NOMO-1 (cell line): Measurements from ENCODE around the gene SARS2.
"Not testable (repeated sequence)": the region's sequence is repeated elsewhere in the genome, so short reads cannot be mapped to it uniquely, and the experiment has no call there.

Experiments used
- DNase-seq, 2 experiments: peaks; one replicate each; lab custom pipeline; 2025; ENCODE audit not compliant: unreplicated experiment in 2 of 2; lab: John Stamatoyannopoulos, UW

Gene SARS2

GRCh38 chr19:38894968-38895367 lies 35.6 kb downstream of the SARS2 start:
- DNase-seq: no peak

DNA sequence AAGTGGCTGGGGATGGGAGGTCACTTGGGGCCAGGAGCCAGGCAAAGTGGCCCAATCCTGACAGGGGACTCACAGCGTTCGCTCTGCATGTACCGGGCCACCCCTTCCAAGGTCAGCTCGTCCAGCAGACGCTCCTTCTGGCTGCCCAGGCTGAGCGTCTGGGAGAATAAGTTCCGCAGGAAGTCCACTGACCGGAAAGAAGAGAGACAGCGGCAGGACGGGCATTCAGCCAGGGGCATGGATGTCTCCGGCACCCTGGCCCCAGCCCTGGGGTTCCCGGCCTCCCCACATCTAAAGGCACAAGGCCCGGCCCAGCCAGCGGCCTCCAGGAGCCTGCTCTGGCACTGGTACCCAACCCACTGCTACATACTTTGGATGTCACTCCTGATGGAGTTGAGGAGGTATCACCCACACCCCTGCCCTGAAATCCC lies 37.2 kb downstream of the SARS2 start:
- DNase-seq: no peak

DNA sequence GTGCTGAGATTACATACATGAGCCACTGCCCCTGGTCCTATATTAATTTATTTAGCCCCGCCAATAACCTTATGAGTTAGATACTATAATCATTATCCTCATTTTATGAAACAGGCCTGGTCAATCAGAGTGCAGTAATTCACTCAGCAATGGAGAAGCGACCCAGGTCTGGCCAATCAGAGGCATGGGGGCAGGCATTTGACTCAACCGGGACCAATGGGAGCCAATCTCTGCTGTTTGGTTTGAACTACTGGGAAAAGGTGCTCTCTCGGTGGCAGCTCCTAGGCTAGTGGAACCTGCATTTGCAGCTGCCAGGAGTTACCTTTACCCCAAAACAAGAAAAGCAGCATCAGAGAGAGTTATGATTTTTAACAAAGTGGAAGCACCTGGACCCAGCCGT lies 37.7 kb downstream of the SARS2 start:
- DNase-seq: no peak

- DNase-seq: no peak
These were observed 38.8 kb downstream of the SARS2 start for GRCh38 chr19:38891771-38892170.

GRCh38 chr19:38890686-38891085 lies 39.9 kb downstream of the SARS2 start:
- DNase-seq: no peak

DNA sequence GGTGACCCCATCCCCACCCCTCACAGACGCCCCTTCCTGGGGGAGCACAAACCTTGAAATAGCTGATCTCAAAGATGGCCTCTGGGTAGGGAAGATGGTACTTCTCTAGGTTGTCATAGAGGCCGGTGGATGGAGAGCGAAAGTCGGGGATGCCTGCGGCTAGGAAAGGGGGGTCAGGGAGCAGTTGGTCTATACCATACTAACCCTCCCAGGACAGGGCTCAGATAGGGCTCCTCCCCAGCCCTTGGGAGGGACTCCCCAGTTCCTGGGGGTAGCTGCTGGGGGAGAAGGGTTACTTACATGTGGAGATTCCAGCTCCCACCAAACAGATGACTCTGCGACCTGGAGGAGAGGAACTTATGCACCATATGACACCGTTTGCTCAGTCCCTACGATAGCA lies 40.8 kb downstream of the SARS2 start:
- DNase-seq: no peak

- no peak for DNase-seq
These were observed 41.7 kb downstream of the SARS2 start for GRCh38 chr19:38888876-38889275.

DNA sequence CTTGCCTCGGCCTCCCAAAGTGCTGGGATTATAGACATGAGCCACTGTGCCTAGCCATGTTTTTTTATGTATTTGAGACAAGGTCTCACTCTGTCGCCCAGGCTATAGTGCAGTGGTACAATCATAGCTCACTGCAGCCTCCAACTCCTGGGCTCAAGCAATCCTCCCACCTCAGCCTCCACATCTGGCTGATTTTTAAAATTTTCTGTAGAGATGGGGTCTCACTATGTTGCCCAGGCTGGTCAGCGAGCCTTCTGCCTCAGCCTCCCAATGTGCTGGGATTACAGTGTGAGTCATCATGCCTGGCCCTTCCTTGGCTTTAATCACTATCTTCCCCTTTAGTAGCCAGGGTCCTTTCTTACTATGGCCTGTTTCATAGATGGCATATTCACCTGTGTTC lies 45.9 kb downstream of the SARS2 start:
- not testable (repeated sequence) for DNase-seq

DNA sequence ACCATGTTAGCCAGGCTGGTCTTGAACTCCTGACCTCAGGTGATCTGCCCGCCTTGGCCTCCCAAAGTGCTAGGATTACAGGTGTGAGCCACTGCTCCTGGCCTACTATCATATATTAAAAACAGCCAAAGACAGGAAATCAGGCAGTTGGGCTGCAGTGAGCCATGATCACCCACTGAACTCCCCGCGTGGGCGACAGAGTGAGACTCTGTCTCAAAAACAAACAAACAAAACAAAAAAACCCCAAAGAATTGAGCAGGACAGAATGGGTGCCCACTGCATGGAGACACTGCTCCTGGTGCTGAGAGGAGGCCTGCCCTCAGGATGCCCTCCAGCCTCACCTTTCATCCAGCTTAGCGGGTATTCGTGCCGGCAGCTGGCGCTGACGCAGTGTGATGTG lies 47.3 kb downstream of the SARS2 start:
- no peak for DNase-seq

DNA sequence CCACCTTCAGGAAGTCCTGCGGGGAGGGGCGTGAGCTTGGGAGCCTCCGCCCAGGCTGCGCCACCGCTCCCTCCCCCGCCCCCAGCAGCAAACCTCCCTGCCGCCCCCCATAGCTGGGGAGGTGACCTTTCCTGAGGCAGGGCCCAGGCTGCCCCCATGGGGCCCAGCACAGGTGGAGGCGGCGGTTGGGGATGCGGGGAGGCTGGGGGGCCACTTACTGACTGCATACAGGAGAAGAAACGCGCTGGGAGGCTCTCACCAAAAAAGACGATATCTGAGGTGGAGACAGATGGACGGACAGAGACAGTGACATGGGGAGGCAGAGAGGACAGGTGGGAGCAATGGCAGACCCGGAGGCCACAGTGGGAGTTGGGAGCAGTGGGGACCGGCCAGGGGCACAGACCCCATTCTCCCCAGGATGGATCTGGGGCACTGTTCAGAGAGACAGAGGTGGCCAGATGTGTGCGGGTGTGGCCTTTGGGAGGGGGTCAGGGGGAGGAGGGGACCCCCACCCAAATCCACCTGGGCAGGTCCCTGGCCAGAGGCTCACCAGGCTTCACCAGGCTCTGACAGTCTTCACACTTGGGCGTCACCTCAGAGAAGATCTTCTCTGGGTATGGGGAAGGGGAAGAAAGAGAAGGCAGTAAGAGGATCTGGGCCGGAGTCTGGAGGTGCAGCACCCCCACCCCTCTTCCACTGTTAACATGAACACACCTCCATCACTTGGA lies 49.5 kb downstream of the SARS2 start:
- no peak for DNase-seq

- DNase-seq: no peak
These were observed 50.3 kb downstream of the SARS2 start for GRCh38 chr19:38880076-38880881.

GRCh38 chr19:38879400-38879751 lies 51.2 kb downstream of the SARS2 start:
- no peak for DNase-seq

GRCh38 chr19:38878575-38879399 lies 51.8 kb downstream of the SARS2 start:
- no peak for DNase-seq

- DNase-seq: peak; percentile 45 to 76
These were observed 52.6 kb downstream of the SARS2 start, which contains the start of gene RINL for GRCh38 chr19:38877781-38878574. TSS of gene RINL (minus strand) at chr19:38878275. CDS start at chr19:38876742, 1,533 bp downstream.

GRCh38 chr19:38875656-38876395 lies 54.7 kb downstream of the SARS2 start:
- no peak for DNase-seq

DNA sequence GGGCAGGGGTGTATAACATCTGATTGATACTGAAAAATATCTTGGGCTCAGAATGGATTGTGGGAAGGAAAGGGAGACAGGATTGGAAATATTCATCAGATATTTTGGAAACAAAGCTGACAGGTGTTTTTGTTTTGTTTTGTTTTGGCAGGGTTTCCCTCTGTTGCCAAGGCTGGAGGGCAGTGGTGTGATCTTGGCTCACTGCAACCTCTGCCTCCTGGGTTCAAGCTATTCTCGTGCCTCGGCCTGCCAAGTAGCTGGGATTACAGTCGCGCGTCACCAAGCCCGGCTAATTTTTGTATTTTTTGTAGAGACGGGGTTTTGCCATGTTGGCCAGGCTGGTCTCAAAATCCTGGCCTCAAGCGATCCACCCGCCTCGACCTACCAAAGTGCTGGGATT lies 57.2 kb downstream of the SARS2 start:
- not testable (repeated sequence) for DNase-seq

DNA sequence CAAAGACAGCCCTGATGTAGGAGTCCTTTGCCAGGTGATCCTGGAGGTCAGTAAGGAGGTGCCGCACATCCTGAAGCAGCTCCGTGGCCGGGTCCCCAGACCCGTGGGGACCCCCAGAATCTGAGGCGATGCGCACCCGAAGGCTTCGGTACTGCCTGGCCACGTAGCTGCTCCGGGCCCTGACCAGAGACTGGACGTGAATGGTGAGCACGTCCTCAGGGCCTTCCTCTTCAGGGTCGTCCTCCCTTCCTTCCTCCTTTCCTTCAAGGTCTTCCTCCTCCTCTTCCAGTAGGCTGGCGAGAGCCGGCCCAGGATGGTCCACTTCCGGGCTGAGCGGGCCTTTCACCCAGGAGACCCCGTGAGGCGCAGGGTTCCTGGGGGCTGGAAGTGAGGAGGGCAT lies 60.0 kb downstream of the SARS2 start:
- DNase-seq: no peak

- peak; percentile 15 to 17 for DNase-seq
These were observed 60.5 kb downstream of the SARS2 start for GRCh38 chr19:38869836-38870607.
